ENCODE measurements around the gene SLC41A3. TPM values are rescaled to one million over a fixed set of nuclear protein-coding genes. Genes with fewer than 3 reads are reported as not detected.
"Not testable (repeated sequence)": the region's sequence is repeated elsewhere in the genome, so short reads cannot be mapped to it uniquely, and the experiment has no call there.

Gene SLC41A3
- polyA plus RNA-seq, 1 donor = 72.0 TPM

- no peak for DNase-seq
Measured at GRCh38 chr3:126056088-126056487, 27.8 kb downstream of the SLC41A3 start.

GRCh38 chr3:126054870-126055269 lies 29.1 kb downstream of the SLC41A3 start:
- DNase-seq = no peak

- DNase-seq = no peak
Measured at GRCh38 chr3:126053949-126054569, 29.9 kb downstream of the SLC41A3 start.

GRCh38 chr3:126053513-126053912 lies 30.4 kb downstream of the SLC41A3 start:
- DNase-seq = no peak

- DNase-seq = no peak
Measured at GRCh38 chr3:126052196-126053058, 31.5 kb downstream of the SLC41A3 start.

GRCh38 chr3:126051741-126052140 lies 32.2 kb downstream of the SLC41A3 start:
- no peak for DNase-seq

GRCh38 chr3:126051234-126051633 lies 32.7 kb downstream of the SLC41A3 start:
- DNase-seq = no peak

- no peak for DNase-seq
Measured at GRCh38 chr3:126050626-126051025, 33.3 kb downstream of the SLC41A3 start.

- DNase-seq = no peak
Measured at GRCh38 chr3:126050050-126050392, 33.9 kb downstream of the SLC41A3 start.

GRCh38 chr3:126049289-126050049 lies 34.5 kb downstream of the SLC41A3 start:
- DNase-seq = no peak

- DNase-seq = no peak
Measured at GRCh38 chr3:126040386-126040785, 43.5 kb downstream of the SLC41A3 start.

- no peak for DNase-seq
Measured at GRCh38 chr3:126039870-126040269, 44.1 kb downstream of the SLC41A3 start.

GRCh38 chr3:126038791-126039190 lies 45.1 kb downstream of the SLC41A3 start:
- not testable (repeated sequence) for DNase-seq

GRCh38 chr3:126036056-126036549 lies 47.8 kb downstream of the SLC41A3 start:
- no peak for DNase-seq

GRCh38 chr3:126035362-126036050 lies 48.4 kb downstream of the SLC41A3 start:
- no peak for DNase-seq

GRCh38 chr3:126034481-126035361 lies 49.2 kb downstream of the SLC41A3 start:
- DNase-seq = no peak

- DNase-seq = no peak
Measured at GRCh38 chr3:126033765-126034164, 50.2 kb downstream of the SLC41A3 start.

GRCh38 chr3:126033051-126033745 lies 50.7 kb downstream of the SLC41A3 start:
- DNase-seq = no peak

GRCh38 chr3:126031981-126032471 lies 51.9 kb downstream of the SLC41A3 start:
- DNase-seq = no peak

GRCh38 chr3:126030455-126030854 lies 53.5 kb downstream of the SLC41A3 start:
- DNase-seq = no peak

Measured in left kidney (tissue), 2 donors.